AG10803 (cell line): Measurements from ENCODE around the gene ARL15.
"Not testable (repeated sequence)": the region's sequence is repeated elsewhere in the genome, so short reads cannot be mapped to it uniquely, and the experiment has no call there.

Experiments
- DNase-seq: peaks from one replicate; pipeline ENCODE4 v3.0.0; 2010; ENCODE audit warnings: low read depth
- H3K4me3 ChIP-seq: 2 replicates; pipeline ENCODE4 v1.5.1; 2011; ENCODE audit warnings: mild to moderate bottlenecking, low read length, control low read depth
- TF ChIP-seq, protein P1 (sequence below): conservative IDR thresholded peaks from 2 replicates; pipeline ENCODE4 v1.5.1; 2011; ENCODE audit warnings: mild to moderate bottlenecking, low read length, control low read depth, inconsistent platforms

The ARL15 gene

DNA sequence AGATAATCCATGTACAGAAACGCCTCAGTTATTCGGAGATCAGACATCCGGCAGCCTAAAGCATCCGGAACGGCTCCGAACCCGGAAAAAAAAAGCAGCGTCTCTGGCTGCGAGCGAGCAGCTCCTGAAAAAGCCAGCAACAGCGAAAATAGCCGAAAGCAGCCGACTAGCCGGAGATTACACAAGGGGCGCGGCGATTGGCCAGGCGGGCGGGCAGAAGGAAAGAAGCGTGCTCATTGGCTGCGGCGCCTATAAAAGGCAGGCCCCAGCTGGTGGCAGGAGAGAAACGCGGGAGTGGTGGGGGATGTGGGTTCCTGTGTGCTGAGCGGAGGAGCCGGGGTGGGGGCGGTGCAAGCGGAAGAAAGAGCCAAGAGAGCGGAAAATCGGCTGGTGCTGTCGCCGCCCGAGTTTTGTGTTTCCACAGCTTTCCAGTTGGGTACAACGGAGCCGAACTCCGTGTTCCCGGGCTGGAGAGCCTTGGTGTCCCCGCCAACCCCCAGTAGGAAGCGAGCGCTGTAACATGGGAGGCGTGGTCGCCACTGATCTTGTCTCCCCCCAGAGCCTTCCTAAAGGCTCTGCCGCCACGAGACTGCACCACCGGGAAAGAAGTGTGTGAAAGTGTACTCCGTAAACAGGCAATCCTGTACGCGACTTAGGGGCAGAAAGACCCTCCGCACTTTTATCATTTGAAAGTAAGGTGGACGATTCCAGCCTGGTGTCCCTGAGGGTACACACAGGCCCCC, at the start of gene ARL15:
Gene ARL15 (minus strand): TSS at position 141 of the 743 bp plus-strand sequence.
- H3K4me3 ChIP-seq = peak within 1 kb of the TSS; percentile 87
- DNase-seq = peak; percentile 97
- TF ChIP-seq, protein P1, sequence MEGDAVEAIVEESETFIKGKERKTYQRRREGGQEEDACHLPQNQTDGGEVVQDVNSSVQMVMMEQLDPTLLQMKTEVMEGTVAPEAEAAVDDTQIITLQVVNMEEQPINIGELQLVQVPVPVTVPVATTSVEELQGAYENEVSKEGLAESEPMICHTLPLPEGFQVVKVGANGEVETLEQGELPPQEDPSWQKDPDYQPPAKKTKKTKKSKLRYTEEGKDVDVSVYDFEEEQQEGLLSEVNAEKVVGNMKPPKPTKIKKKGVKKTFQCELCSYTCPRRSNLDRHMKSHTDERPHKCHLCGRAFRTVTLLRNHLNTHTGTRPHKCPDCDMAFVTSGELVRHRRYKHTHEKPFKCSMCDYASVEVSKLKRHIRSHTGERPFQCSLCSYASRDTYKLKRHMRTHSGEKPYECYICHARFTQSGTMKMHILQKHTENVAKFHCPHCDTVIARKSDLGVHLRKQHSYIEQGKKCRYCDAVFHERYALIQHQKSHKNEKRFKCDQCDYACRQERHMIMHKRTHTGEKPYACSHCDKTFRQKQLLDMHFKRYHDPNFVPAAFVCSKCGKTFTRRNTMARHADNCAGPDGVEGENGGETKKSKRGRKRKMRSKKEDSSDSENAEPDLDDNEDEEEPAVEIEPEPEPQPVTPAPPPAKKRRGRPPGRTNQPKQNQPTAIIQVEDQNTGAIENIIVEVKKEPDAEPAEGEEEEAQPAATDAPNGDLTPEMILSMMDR = no peak

DNA sequence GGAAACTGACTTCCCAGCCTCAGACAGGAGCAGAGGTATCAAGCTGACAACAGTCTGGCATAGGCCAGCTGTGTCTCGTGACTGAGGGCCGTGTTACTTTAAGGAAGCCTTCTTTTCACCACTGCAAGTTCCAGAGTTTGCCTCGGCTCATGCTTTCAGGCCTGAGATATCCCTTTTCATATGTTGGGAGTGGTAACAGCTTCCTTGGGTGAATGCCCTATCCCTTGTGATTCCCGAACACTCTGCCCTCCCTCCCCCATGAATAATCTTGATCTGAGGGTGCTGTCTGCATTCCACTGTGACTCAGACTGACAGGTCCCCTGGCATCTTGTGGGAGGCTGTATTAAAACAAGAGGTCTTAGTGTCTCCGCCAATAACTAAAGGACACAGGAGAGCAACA, 49.7 kb upstream of the ARL15 start:
- H3K4me3 ChIP-seq = no peak overlapping the region
- TF ChIP-seq, protein P1 = no peak
- DNase-seq = peak; percentile 73

DNA sequence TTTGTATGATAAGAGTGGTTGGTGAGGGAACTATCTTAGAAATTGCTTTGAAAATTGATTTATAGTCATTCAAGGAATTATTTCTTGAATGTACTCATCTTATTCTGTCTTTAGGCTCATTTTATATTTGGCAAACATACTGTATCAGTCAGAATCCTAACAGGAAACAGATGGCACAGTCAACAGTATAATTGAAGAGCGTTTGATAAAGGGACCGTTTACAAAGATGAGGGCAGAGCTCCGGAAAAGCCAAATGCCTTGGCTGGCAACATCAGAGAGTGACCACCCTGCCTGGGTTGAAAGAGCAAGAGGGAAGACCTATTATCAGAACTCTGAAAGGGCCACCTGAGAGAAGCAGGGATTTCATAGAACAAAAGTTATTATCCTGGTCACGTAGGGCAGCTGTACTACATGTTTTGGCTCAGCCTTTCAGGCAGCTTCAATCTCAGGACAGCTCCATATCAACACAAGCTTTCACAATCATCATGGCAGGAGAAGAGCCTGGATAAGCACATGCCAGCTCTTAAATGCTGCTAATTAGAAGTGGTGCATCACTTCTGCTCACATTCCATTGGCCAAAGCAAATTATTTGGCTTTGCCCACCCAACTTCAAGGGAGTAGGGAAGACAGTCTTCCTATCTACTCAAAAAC, 47.2 kb upstream of the ARL15 start:
- DNase-seq = peak; percentile 25
- H3K4me3 ChIP-seq = no peak overlapping the region
- TF ChIP-seq, protein P1 = no peak

DNA sequence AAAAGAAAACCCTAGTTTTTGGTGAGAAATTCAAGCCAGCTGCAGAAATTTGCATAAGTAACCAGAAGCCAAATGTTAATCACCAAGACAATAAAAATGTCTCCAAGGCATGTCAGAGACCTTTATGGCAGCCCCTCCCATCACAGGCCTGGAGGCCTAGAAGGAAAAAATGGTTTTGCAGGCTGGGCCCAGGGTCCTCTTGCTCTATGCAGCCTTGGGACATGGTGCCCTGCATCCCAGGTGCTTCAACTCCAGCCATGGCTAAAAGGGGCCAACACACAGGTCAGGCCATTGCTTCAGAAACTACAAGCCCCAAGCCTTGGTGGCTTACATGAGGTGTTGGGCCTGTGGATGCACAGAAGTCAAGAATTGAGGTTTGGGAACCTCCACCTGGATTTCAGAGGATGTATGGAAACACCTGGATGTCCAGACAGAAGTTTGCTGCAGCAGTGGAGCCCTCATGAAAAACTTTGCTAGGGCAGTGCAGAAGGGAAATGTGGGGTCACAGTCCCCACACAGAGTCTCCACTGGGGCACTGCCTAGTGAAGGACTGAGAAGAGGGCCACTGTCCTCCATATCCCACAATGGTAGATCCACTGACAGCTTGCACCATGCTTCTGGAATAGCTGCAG, 43.7 kb upstream of the ARL15 start:
- not testable (repeated sequence) for DNase-seq

DNA sequence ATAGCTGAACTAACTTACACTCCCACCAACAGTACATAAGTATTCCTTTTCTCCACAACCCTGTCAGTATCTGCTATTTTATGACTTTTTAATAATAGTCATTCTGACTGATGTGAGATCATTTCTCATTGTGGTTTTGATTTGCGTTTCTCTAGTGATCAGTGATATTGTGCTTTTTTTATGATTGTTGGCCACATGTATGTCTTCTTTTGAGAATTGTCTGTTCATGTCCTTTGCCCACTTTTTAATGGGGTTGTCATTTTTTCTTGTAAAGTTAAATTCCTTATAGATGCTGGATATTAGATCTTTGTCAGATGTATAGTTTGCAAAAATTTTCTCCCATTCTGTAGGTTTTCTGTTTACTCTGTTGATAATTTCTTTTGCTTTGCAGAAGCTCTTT, 42.2 kb upstream of the ARL15 start:
- DNase-seq, H3K4me3 ChIP-seq: not testable (repeated sequence)

More for the DNA sequence above, 43.7 kb upstream of the ARL15 start:
- not testable (repeated sequence) for H3K4me3 ChIP-seq

DNA sequence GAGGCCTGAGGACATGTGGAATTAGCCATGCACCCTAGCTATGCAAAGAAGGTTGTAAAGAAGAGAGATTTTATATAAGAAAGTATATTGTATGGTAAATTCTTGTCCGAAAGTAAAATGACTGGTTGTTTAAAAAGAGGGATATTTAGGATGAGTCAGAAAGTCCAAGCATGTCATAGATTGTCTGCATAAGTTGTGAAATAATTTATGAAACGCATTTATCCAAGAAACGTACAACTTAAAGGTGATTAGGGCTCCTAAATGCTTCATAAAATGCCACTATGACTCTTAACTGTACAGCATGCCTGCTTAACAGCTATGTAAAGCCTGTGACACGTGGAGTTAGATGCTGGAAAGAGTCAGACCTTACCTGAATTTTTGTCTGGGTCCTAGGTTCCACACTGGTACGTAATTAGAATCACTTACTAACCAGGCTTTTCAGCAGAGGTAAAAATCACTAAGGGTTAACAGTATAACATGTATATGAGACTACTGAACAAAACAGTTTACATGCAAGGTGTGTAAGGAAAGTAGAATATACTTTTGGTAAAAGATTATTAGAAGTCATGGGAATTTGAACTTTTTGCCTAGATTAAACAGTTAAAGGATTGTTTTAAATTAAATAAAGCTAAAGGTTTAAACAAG, 37.0 kb upstream of the ARL15 start:
- TF ChIP-seq, protein P1 = no peak
- H3K4me3 ChIP-seq = no peak overlapping the region
- no peak for DNase-seq

DNA sequence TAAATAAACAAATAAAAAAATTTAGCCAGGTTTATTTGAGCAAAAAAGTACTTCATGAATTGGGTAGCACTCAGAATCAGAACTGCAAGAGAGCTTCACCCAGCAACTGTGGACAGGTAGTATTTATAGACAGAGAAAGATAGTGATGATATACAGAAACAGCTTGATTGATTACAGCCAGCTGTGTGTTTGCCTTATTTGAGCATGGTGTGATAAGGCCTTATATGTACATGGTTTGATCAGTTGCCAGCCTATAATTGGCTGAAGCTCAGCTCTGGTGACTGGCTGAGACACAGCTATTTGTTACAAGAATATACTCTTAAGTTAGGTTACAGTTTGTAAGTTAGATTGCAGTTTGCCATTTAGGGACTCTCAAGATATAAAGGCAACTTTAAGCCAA, 34.3 kb upstream of the ARL15 start:
- TF ChIP-seq, protein P1 = no peak
- DNase-seq = no peak
- H3K4me3 ChIP-seq = no peak overlapping the region

DNA sequence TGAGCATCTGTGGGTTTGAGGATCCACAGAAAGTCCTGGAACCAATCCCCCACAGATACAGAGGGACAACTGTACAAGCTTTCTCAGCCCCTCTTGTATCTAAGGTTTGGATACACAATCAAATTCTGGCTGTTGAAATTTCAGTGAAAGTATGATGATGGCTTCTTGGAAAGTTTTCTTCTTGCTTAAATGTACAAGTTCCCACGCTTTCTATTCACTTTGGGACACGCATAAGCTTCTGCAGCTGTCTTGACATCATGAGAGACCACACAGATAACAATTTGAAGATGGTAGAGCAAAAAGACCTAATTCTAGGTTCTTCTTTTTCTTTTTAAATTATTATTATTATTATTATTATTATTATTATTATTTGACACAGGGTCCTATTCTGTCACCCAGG, 31.6 kb upstream of the ARL15 start:
- DNase-seq = no peak
- TF ChIP-seq, protein P1 = no peak
- no peak overlapping the region for H3K4me3 ChIP-seq
